Heart right ventricle (tissue), 16 donors: ENCODE data around the gene HSPG2. TPM values are rescaled to one million over a fixed set of nuclear protein-coding genes. Genes with fewer than 3 reads are reported as not detected.

ENCODE experiments used
- ATAC-seq, 8 donors: fragments of 200-7000 bp; cut with Tn5 transposase; one replicate each; pipeline ENCODE4 v1.9.1; 2020; ENCODE audit warnings: mild to moderate bottlenecking in 8 of 8, moderate library complexity in 8 of 8, moderate number of reproducible peaks in 1 of 8
- DNase-seq, 2 donors: peaks; one replicate each; pipeline ENCODE4 v3.0.0-alpha.2; 2020
- H3K27ac ChIP-seq, 10 donors: fragments of 200-600 bp; sonication (generic) in 2 of 10; one replicate each; pipeline versions ENCODE4 v1.5.0 to v1.8.0; 2020 to 2022; ENCODE audit warnings: mild to moderate bottlenecking in 3 of 10
- H3K27me3 ChIP-seq, 7 donors: fragments of 200-600 bp; one replicate each; pipeline ENCODE4 v1.8.0; 2021 to 2022; ENCODE audit warnings: mild to moderate bottlenecking in 2 of 7
- H3K36me3 ChIP-seq, 9 donors: fragments of 200-600 bp; sonication (generic) in 1 of 9; one replicate each; pipeline versions ENCODE4 v1.5.0 to v1.8.0; 2020 to 2022; ENCODE audit warnings: mild to moderate bottlenecking in 2 of 9
- H3K4me1 ChIP-seq, 9 donors: fragments of 200-600 bp; sonication (generic) in 1 of 9; one replicate each; pipeline versions ENCODE4 v1.5.0 to v1.8.0; 2020 to 2022; ENCODE audit warnings: mild to moderate bottlenecking in 4 of 9
- H3K4me3 ChIP-seq, 10 donors: fragments of 200-600 bp; sonication (generic) in 2 of 10; one replicate each; pipeline versions ENCODE4 v1.5.0 to v1.8.0; 2020 to 2022; ENCODE audit warnings: mild to moderate bottlenecking in 7 of 10, moderate library complexity in 2 of 10
- H3K9me3 ChIP-seq, 11 donors: fragments of 200-600 bp in 10 of 11; sonication (generic) in 2 of 11; one replicate each; pipeline versions ENCODE4 v1.5.0 to v1.8.0; 2013 to 2022; ENCODE audit warnings: mild to moderate bottlenecking in 2 of 11, control low read depth in 1 of 11, moderate library complexity in 1 of 11
- CTCF ChIP-seq, 9 donors: fragments of 200-600 bp; sonication (generic) in 2 of 9; IDR thresholded peaks; one replicate each; pipeline versions ENCODE4 v1.5.0 to v1.8.0; 2021 to 2022; ENCODE audit warnings: antibody characterized with exemption in 9 of 9, mild to moderate bottlenecking in 5 of 9, moderate library complexity in 1 of 9
- WGBS, 2 donors: extraction: QIAGEN DNeasy Blood & Tissue Kit; methylation state at CpG; one replicate each; pipeline ENCODE4 v1.1.7; 2013; ENCODE audit warnings: inconsistent platforms in 1 of 2; 5-methylcytosine and 5-hydroxymethylcytosine counted together
- intact Hi-C, 10 donors: fragments of 100-400 bp; cut with DNase I; formaldehyde crosslinking; loops; one replicate each; pipeline versions ENCODE4 v1.11.1 to v1.14.2; 2022
- polyA plus RNA-seq, 2 donors: library from polyadenylated mRNA; stranded (reverse); fragments of 200-250 nt; gene quantifications; one replicate each; pipeline ENCODE4 v1.2.3, GENCODE V29; 2013
- total RNA-seq, 10 donors: library from RNA; stranded (reverse); fragmentation: NEBNext Ultra II Directional in 3 of 10; extraction: Animal tissue kit (Norgen Biotek cat#: 25700) in 3 of 10; gene quantifications; one replicate each; pipeline versions ENCODE4 v1.2.1 to v1.2.4, GENCODE V29; 2021 to 2023
- donor health status: Arrhythmogenic right ventricular cardiomyopathy.
- donor health status: ischemic (EF 13 %, LVEDD 7.1; RV severe dilation, severe dysfunction).
- donor health status: healthy with polysubstance abuse.
- donor health status: DM: no; HTN: yes; CAD: no.
- donor health status: DM: no; HTN: no; CAD: no.
- donor health status: ischemic (EF 25% LVEDD 6.9; RV normal size, moderate dysfunction).
- donor health status: ischemic (EF 25% LVEDD 5.7; RV mildly dilated, moderate dysfunction).
- donor health status: healthy.
- donor health status: DM: yes; HTN: yes; CAD: no.
- donor health status: Ischemic cardiomyopathy.
- donor health status: ischemic (EF 35%, LVEDD 5.7; RV mildly dilated, moderate dysfunction).
- donor health status: nonischemic (EF 11% LVEDD 7.7; RV severe dilation, severe dysfunction).
- donor health status: DM: yes; HTN: yes; CAD: no.
- donor health status: PGD.
- donor health status: ischemic (EF 29% LVEDD 5.4; RV normal size, mild dysfunction).
- donor health status: nonischemic (EF 23%, LVEDD 6.1; RV moderate dilation, normal function).

The HSPG2 gene
- total and polyA plus RNA-seq, 12 donors = 221 to 508 (median 310) TPM

- DNase-seq = no peak
- no peak overlapping the region for H3K4me3 ChIP-seq
- ATAC-seq = no peak
- no peaks in the 10 kb centered on the region for H3K9me3 ChIP-seq
- peaks cover 0 to 17% (median 0%) of the 10 kb centered on the region in 7 donors for H3K27me3 ChIP-seq
- TF ChIP-seq CTCF (IDR thresholded peaks at IDR 0.05) = no peak
- peak overlapping the region in 1 of 10 donors; percentile 10 for H3K27ac ChIP-seq
- H3K36me3 ChIP-seq = peaks cover 0 to 19% (median 2%) of the 10 kb centered on the region in 9 donors
- 80 to 84% methylated on average over 8 of the region's 8 CpGs for WGBS, 2 donors
- H3K4me1 ChIP-seq = peaks cover 0 to 40% (median 6%) of the 10 kb centered on the region in 9 donors
- intact Hi-C loops = no loop called here
Measured at GRCh38 chr1:21816602-21817302, 120.4 kb downstream of the HSPG2 start.

DNA sequence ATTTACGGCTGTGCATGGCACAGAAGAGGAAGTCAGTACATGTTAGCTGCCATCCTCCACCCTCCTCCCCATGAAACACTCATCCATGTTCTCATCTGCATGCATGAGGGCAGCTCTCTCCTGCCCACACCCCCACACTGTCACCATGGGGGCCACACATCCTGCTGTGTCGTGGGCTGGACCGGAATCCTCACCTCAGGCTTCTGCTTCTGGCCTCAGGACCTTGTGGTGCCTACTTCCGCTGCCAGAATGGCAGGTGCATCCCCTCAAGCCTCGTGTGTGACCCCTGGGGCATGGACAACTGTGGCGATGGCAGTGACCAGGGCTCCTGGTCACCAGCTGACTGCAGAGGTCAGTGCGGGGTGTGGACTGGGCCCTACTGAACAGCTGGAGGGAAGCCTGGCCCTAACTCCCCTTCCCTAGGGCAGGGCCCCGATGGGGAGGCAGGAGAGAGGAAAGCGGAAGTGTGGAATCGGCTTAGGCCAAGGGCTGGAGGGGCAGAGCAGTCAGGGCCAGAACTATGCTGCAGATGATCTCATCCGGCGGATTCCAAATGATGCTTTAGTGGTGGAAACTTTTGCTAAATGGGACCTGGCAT, 121.3 kb downstream of the HSPG2 start:
- ATAC-seq = peak; percentile 22 to 55 (median 36)

DNA sequence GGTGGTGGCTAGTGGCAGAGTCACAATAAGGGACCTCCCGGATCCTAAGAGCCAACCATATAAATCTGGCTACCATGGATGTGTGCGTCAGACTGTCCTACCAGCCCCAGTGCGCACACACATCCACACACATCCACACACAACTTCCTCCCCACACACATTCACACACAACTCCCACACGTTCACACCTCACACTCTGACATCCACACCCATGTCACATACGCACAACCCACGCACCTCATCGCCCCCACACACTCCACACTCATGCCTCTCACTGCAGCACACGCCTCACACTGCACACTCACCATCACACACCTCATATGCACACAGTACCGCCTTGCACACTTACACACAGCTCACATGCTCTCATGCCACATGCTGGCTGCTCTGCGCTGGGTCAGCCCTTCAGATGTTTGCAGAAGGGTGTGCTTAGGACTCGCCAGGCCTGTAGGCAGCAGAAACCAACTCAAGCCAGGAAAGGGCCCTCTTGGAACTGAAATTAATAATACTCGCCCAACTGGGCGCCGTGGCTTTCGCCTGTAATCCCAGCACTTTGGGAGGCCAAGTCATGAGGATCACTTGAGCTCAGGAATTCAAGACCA, 122.0 kb downstream of the HSPG2 start:
- H3K36me3 ChIP-seq = peaks cover 0 to 5% (median 0%) of the 10 kb centered on the region in 9 donors
- H3K4me1 ChIP-seq = peaks cover 0 to 40% (median 6%) of the 10 kb centered on the region in 9 donors
- no peak overlapping the region for H3K27ac ChIP-seq
- 95 to 96% methylated on average over 15 of the region's 15 CpGs for WGBS, 2 donors
- peak in 2 of 8 donors; percentile 7 to 25 for ATAC-seq
- no peak for DNase-seq
- no peak overlapping the region for H3K4me3 ChIP-seq
- H3K27me3 ChIP-seq = peaks cover 0 to 17% (median 0%) of the 10 kb centered on the region in 7 donors
- intact Hi-C loops = no loop called here
- no peaks in the 10 kb centered on the region for H3K9me3 ChIP-seq
- TF ChIP-seq CTCF (IDR thresholded peaks at IDR 0.05) = no peak

More for the DNA sequence above, 121.3 kb downstream of the HSPG2 start:
- peaks cover 0 to 17% (median 0%) of the 10 kb centered on the region in 7 donors for H3K27me3 ChIP-seq
- intact Hi-C loops = no loop called here
- no peaks in the 10 kb centered on the region for H3K9me3 ChIP-seq
- TF ChIP-seq CTCF (IDR thresholded peaks at IDR 0.05) = no peak
- peaks cover 0 to 40% (median 6%) of the 10 kb centered on the region in 9 donors for H3K4me1 ChIP-seq
- no peak for DNase-seq
- H3K36me3 ChIP-seq = peaks cover 0 to 10% (median 0%) of the 10 kb centered on the region in 9 donors
- WGBS, 2 donors = 69 to 76% methylated on average over 12 of the region's 12 CpGs
- peak overlapping the region in 1 of 10 donors; percentile 10 for H3K27ac ChIP-seq
- H3K4me3 ChIP-seq = no peak overlapping the region

DNA sequence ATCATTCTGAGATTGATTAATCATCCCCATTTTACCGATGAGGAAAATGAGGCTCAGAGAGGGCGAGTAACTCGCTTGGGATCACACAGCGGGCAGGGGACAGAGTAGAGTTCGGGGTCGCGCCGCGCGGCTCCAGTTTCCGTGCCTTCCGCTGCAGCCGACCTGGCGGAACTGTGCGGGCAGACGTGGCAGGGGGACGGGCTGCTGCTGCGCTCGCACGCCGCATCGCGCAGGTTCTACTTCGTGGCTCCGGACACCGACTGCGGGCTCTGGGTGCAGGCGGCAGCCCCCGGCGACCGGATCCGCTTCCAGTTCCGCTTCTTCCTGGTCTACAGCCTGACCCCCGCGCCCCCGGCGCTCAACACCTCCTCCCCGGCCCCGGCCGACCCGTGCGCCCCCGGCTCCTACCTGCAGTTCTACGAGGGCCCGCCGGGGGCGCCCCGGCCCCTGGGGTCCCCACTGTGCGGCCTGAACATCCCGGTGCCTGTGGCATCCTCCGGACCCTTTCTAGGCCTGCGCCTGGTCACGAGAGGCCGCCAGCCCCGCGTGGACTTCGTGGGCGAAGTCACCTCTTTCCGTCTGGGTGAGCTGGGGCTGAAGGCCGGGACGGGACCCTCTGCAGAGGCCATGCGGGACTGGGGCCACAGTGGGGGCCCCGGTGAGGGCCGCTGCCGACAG, 122.7 kb downstream of the HSPG2 start:
- intact Hi-C loops = no loop called here
- WGBS, 2 donors = 12% methylated on average over 61 to 65 of the region's 65 CpGs
- DNase-seq = no peak

More for the DNA sequence above, 122.7 kb downstream of the HSPG2 start:
- Histone ChIP-seq H3K9me3 (no peaks in the 10 kb centered on the region), H3K27ac (peak overlapping the region in 1 of 10 donors; percentile 27), H3K36me3 (no peaks in the 10 kb centered on the region), H3K27me3 (peaks cover 0 to 17% (median 0%) of the 10 kb centered on the region in 7 donors), H3K4me3 (peak overlapping the region in 9 of 10 donors; percentile 18 to 52 (median 47)), H3K4me1 (peaks cover 0 to 34% (median 6%) of the 10 kb centered on the region in 9 donors)
- TF ChIP-seq CTCF (IDR thresholded peaks at IDR 0.05) = peak; percentile 47 to 67 (median 62)
- peak in 6 of 8 donors; percentile 22 to 52 (median 37) for ATAC-seq
